ENCODE results near the gene KRT40. TPM values are rescaled to one million over a fixed set of nuclear protein-coding genes. Genes with fewer than 3 reads are reported as not detected.

The KRT40 gene
- total RNA-seq, 1 experiment from 2014 or later = not detected

GRCh38 chr17:40931311-40931710, 52.8 kb downstream of the KRT40 start:
- DNase-seq (ENCODE audit: low read depth, low spot score) (no peak), ATAC-seq (no peak)
- CTCF ChIA-PET = no interaction called here
- RAD21 ChIA-PET (ENCODE audit: low non-redundant PET in 1 of 2, low total read pairs in 2 of 2, uncharacterized antibody in 2 of 2, unreplicated experiment in 2 of 2) = no interaction called here
- Histone ChIP-seq H3K4me1 (ENCODE audit: control insufficient read depth in 1 of 2, insufficient read depth in 2 of 2, low read length in 2 of 2) (peaks cover 19 to 32% of the 10 kb centered on the region in 2 experiments), H3K36me3 (ENCODE audit: control insufficient read depth in 1 of 2, insufficient read depth in 2 of 2, low read length in 2 of 2) (peaks cover 3 to 4% of the 10 kb centered on the region in 2 experiments; a peak in 2 of 4 replicates), H3K79me2 (ENCODE audit: insufficient read depth, low read length) (no peaks in the 10 kb centered on the region), H3K9ac (ENCODE audit: low read length) (no peak overlapping the region), H3K9me2 (ENCODE audit: insufficient read depth) (no peaks in the 10 kb centered on the region), H2AFZ (ENCODE audit: low read depth, low read length, poor library complexity, severe bottlenecking) (no peak overlapping the region), H3K4me2 (ENCODE audit: low read length) (no peak overlapping the region), H3K27ac (ENCODE audit: low read depth, low read length) (no peak overlapping the region), H3K9me3 (ENCODE audit: control insufficient read depth in 1 of 2, insufficient read depth in 1 of 2, low read depth in 1 of 2, low read length in 2 of 2) (no peaks in the 10 kb centered on the region), H4K20me1 (ENCODE audit: insufficient read depth) (no peaks in the 10 kb centered on the region), H3K27me3 (ENCODE audit: insufficient read depth, low read length) (no peaks in the 10 kb centered on the region), H3K4me3 (replicated peaks in 1 of 2; ENCODE audit: low read depth in 1 of 2, low read length in 2 of 2) (no peak overlapping the region)
- no TSS peak for BruUV-seq (replicated peaks)
- POLR2A ChIA-PET = interaction anchor here (0.5 kb wide), 1 partner anchor 803 kb away, joined by 3 read pairs; no protein-coding TSS in a partner anchor
- no peak for TF ChIP-seq YY1 (IDR thresholded peaks at IDR 0.05; ENCODE audit: extremely low read depth, insufficient replicate concordance, low read depth, low read length)
- 0 out of 2 replicates have a peak, but pooled peaks have one; percentile 14 for TF ChIP-seq SP1 (IDR thresholded peaks at IDR 0.05; ENCODE audit: low read depth)
- TF ChIP-seq RAD21 (IDR thresholded peaks at IDR 0.05; ENCODE audit: low read depth) = no peak
- no peak for TF ChIP-seq POLR2AphosphoS5 (IDR thresholded peaks at IDR 0.05; ENCODE audit: low read depth, low read length)
- intact Hi-C loops (cut with micrococcal nuclease) = no loop called here

Other genes with a start within 250 kb of the KRT40 start
- gene KRT25, start 229.0 kb downstream of the KRT40 start, total RNA-seq (2021; ENCODE audit: unreplicated experiment) = not detected
- not detected for gene KRT26, start 212.1 kb downstream of the KRT40 start, total RNA-seq (2021; ENCODE audit: unreplicated experiment)
- gene KRT27, start 201.8 kb downstream of the KRT40 start, total RNA-seq (2021; ENCODE audit: unreplicated experiment) = not detected
- not detected for gene KRT28, start 184.4 kb downstream of the KRT40 start, total RNA-seq (2021; ENCODE audit: unreplicated experiment)
- gene KRT10, start 161.7 kb downstream of the KRT40 start, total RNA-seq (2021; ENCODE audit: unreplicated experiment) = 62.3 TPM
- gene KRT12, start 117.1 kb downstream of the KRT40 start, total RNA-seq (2021; ENCODE audit: unreplicated experiment) = not detected
- 1.5 TPM for gene KRT20, start 99.1 kb downstream of the KRT40 start, total RNA-seq (2021; ENCODE audit: unreplicated experiment)
- 19.0 TPM for gene KRT23, start 46.7 kb downstream of the KRT40 start, total RNA-seq (2021; ENCODE audit: unreplicated experiment)
- not detected for gene KRT39, start 17.4 kb downstream of the KRT40 start, total RNA-seq (2021; ENCODE audit: unreplicated experiment)
- gene KRTAP3-3, start 9.8 kb upstream of the KRT40 start, total RNA-seq (2021; ENCODE audit: unreplicated experiment) = not detected
- not detected for gene KRTAP3-2, start 15.6 kb upstream of the KRT40 start, total RNA-seq (2021; ENCODE audit: unreplicated experiment)
- not detected for gene KRTAP3-1, start 24.8 kb upstream of the KRT40 start, total RNA-seq (2021; ENCODE audit: unreplicated experiment)
- gene KRTAP1-5, start 42.9 kb upstream of the KRT40 start, total RNA-seq (2021; ENCODE audit: unreplicated experiment) = not detected
- not detected for gene KRTAP1-4, start 45.9 kb upstream of the KRT40 start, total RNA-seq (2021; ENCODE audit: unreplicated experiment)
- gene KRTAP1-3, start 50.5 kb upstream of the KRT40 start, total RNA-seq (2021; ENCODE audit: unreplicated experiment) = not detected
- gene KRTAP1-1, start 57.1 kb upstream of the KRT40 start, total RNA-seq (2021; ENCODE audit: unreplicated experiment) = not detected
- gene KRTAP2-1, start 63.0 kb upstream of the KRT40 start, total RNA-seq (2021; ENCODE audit: unreplicated experiment) = not detected
- gene KRTAP2-2, start 70.9 kb upstream of the KRT40 start, total RNA-seq (2021; ENCODE audit: unreplicated experiment) = 1.2 TPM
- 6.3 TPM for gene KRTAP2-3, start 75.8 kb upstream of the KRT40 start, total RNA-seq (2021; ENCODE audit: unreplicated experiment)
- 0.76 TPM for gene KRTAP2-4, start 81.6 kb upstream of the KRT40 start, total RNA-seq (2021; ENCODE audit: unreplicated experiment)
- gene KRTAP4-7, start 99.8 kb upstream of the KRT40 start, total RNA-seq (2021; ENCODE audit: unreplicated experiment) = not detected
- gene KRTAP4-8, start 113.8 kb upstream of the KRT40 start, total RNA-seq (2021; ENCODE audit: unreplicated experiment) = not detected
- gene KRTAP4-16, start 117.9 kb upstream of the KRT40 start, total RNA-seq (2021; ENCODE audit: unreplicated experiment) = not detected
- not detected for gene KRTAP4-9, start 121.1 kb upstream of the KRT40 start, total RNA-seq (2021; ENCODE audit: unreplicated experiment)
- not detected for gene KRTAP4-11, start 134.0 kb upstream of the KRT40 start, total RNA-seq (2021; ENCODE audit: unreplicated experiment)
- gene KRTAP4-12, start 139.9 kb upstream of the KRT40 start, total RNA-seq (2021; ENCODE audit: unreplicated experiment) = not detected
- not detected for gene KRTAP4-6, start 156.2 kb upstream of the KRT40 start, total RNA-seq (2021; ENCODE audit: unreplicated experiment)
- gene KRTAP4-5, start 165.5 kb upstream of the KRT40 start, total RNA-seq (2021; ENCODE audit: unreplicated experiment) = not detected
- not detected for gene KRTAP4-4, start 176.4 kb upstream of the KRT40 start, total RNA-seq (2021; ENCODE audit: unreplicated experiment)
- not detected for gene KRTAP4-3, start 183.9 kb upstream of the KRT40 start, total RNA-seq (2021; ENCODE audit: unreplicated experiment)
- gene KRTAP4-2, start 193.9 kb upstream of the KRT40 start, total RNA-seq (2021; ENCODE audit: unreplicated experiment) = not detected
- gene KRTAP4-1, start 200.6 kb upstream of the KRT40 start, total RNA-seq (2021; ENCODE audit: unreplicated experiment) = not detected
- not detected for gene KRTAP9-1, start 205.6 kb upstream of the KRT40 start, total RNA-seq (2021; ENCODE audit: unreplicated experiment)
- not detected for gene KRTAP9-2, start 242.3 kb upstream of the KRT40 start, total RNA-seq (2021; ENCODE audit: unreplicated experiment)
- not detected for gene KRTAP9-3, start 248.1 kb upstream of the KRT40 start, total RNA-seq (2021; ENCODE audit: unreplicated experiment)

All from HCT116 (cell line).